DOHH2 (cell line): ENCODE results near the gene ALS2CL.

ENCODE experiments used
- EZH2phosphoT487 ChIP-seq: fragments of 200-600 bp; sonication (generic); IDR thresholded peaks from 2 replicates; pipeline ENCODE4 v1.6.1; 2017; ENCODE audit warnings: borderline replicate concordance, mild to moderate bottlenecking, antibody characterized with exemption, low read length, moderate library complexity, mixed read lengths
- TF ChIP-seq, protein P1 (sequence below): fragments of 200-600 bp; sonication (generic); IDR thresholded peaks from one replicate; pipeline ENCODE4 v1.5.1; 2014; ENCODE audit warnings: antibody characterized with exemption, mild to moderate bottlenecking, low read depth, low read length; ENCODE audit not compliant: poor library complexity, severe bottlenecking

DNA sequence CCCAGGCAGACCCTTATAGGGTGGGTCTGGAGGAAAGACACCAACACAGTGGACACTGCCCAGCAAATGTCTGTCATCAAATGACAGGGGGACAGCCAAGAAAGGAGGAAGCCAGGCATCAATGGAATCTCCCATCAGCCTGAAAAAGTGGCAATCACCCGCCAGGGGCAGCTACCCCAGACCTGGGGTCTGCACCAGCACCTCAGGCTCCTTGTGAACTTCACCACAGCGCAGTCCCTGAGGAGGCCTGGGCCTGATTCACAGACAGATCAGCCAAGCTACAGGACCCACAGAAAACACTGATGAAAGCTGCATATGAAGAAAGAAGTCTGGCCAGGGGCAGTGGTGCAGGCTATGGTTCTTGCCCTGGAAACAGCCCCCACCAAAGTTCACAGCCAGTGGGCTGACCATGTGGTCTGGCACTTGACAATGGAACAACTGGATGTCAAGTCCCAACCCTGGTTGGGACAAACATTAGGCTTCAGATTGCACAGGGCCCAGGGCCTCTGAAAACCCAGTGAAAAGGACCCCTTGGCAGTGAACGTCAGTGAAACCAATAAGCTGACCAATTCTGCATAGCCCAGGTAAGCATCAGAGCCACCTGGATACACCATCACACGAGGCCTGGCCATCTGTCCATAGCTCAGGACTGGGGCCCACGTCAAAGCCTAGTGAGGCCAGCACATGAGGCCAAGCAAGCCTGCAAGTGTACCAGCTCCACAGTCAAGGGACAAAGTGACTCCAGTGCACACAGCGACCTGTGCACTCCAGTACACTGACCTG, 29.1 kb downstream of the ALS2CL start:
- TF ChIP-seq, protein P1, sequence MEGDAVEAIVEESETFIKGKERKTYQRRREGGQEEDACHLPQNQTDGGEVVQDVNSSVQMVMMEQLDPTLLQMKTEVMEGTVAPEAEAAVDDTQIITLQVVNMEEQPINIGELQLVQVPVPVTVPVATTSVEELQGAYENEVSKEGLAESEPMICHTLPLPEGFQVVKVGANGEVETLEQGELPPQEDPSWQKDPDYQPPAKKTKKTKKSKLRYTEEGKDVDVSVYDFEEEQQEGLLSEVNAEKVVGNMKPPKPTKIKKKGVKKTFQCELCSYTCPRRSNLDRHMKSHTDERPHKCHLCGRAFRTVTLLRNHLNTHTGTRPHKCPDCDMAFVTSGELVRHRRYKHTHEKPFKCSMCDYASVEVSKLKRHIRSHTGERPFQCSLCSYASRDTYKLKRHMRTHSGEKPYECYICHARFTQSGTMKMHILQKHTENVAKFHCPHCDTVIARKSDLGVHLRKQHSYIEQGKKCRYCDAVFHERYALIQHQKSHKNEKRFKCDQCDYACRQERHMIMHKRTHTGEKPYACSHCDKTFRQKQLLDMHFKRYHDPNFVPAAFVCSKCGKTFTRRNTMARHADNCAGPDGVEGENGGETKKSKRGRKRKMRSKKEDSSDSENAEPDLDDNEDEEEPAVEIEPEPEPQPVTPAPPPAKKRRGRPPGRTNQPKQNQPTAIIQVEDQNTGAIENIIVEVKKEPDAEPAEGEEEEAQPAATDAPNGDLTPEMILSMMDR: no peak
- TF ChIP-seq EZH2phosphoT487: no peak
